GM19372 (cell line): ENCODE measurements around the gene HS6ST2.
"Not testable (repeated sequence)": the region's sequence is repeated elsewhere in the genome, so short reads cannot be mapped to it uniquely, and the experiment has no call there.

Experiments
- ATAC-seq: cut with Tn5 transposase; IDR thresholded peaks from one replicate; pipeline ENCODE4 v1.9.1; 2021; ENCODE audit warnings: mild to moderate bottlenecking, low read depth, moderate library complexity; ENCODE audit not compliant: unreplicated experiment

The HS6ST2 gene

DNA sequence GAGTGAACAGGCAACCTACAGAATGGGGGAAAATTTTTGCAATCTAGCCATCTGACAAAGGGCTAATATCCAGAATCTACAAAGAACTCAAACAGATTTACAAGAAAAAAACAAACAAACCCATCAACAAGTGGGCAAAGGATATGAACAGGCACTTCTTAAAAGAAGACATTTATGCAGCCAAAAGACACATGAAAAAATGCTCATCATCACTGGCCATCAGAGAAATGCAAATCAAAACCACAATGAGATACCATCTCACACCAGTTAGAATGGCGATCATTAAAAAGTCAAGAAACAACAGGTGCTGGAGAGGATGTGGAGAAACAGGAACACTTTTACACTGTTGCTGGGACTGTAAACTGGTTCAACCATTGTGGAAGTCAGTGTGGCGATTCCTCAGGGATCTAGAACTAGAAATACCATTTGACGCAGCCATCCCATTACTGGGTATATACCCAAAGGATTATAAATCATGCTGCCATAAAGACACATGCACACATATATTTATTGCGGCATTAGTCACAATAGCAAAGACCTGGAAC is 13.3 kb downstream of the HS6ST2 start:
- ATAC-seq = not testable (repeated sequence)

DNA sequence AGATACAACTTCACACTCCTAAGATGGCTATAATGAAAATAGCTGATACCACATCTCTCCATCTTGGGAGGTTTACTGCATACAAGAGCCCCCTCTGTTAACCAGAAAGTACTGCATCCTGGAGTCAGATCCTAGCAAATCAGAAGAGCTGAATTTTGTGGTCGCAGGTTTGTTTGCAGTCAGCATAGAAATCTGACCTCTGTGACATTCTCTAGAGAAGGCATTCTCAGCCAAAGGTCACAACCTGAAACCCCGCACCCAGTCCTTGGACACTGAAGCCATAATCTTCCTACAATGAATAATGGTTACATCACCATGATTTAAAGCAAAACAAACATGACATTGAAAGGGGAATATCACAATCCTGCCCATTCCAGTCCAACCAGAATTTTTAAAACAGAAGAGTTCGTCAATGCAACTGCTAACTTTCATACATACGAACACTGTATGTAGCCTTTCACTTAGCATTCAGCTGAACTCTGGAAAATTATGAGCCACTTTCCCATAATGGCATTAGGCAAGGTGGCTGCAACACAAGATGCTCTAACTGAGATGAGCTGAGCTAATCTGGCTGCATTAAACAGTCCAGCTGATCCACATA is 17.6 kb downstream of the HS6ST2 start:
- ATAC-seq = no peak

DNA sequence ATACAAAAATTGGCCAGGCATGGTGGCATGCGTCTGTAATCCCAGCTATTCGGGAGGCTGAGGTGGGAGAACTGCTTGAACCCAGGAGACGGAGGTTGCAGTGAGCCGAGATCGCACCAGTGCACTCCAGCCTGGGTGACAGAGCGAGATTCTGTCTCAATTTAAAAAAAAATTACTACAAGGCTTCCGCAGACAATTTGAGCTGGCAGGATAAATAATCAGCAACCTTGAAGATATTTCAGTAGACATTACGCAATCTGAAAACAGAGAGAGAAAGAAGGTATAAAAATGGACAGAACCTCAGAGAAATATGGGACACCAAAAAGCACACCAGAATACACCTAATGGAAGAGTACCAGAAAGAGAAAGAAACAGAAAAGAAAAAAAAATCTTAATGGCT is 25.3 kb downstream of the HS6ST2 start:
- ATAC-seq = no peak

DNA sequence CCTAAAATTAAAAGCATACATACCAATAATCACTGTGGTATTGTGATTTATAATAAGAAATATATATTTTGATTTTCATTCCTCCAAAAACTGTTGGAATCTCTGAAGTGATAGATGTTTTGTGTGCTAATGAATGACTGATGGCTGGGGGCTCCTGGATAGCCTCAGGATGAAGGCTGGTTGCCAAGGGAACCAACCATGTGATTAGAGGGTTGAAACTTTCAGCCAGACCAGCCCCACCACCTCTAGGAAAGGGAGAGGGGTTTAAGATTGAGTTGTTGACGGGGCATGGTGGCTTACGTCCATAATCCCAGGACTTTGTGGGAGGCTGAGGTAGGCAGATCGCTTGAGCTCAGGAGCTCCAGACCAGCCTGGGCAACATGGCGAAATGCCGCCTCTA is 34.0 kb downstream of the HS6ST2 start:
- ATAC-seq = no peak

GRCh38 chrX:132918523-132918922 is 39.9 kb downstream of the HS6ST2 start:
- no peak for ATAC-seq

DNA sequence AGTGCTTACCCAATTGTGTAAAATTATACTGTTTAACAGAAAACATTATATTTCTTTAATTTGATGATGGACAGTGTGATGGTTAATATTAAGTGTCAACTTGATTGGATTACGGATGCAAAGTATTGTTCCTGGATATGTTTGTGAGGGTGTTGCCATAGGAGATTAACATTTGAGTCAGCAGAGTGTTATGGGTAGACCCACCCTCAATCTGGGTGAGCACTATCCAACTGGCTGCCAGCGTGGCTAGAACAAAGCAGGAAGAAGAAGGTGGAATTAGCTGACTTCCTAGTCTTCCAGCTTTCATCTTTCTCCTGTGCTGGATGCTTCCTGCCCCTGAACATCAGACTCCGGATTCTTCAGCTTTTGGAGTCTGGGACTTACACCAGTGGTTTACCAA is 42.1 kb downstream of the HS6ST2 start:
- no peak for ATAC-seq

DNA sequence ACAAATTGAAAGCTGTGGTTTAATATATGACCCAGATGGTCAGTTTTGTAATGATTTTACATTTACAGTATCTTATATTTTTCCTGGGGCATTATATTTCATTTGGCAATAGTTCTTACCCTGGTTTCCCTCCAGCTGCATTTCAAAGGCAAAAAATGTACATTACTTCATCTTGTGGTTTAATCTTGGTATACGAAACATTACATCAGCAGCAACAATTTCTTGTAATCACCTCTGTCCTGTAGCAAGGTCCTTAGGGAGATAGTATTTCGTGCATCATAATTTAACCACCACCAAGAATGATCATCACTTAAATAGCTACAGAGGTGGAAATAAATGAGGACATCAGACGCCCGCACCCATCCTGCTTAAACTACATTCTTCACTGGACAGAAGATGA is 48.8 kb downstream of the HS6ST2 start:
- ATAC-seq = no peak

DNA sequence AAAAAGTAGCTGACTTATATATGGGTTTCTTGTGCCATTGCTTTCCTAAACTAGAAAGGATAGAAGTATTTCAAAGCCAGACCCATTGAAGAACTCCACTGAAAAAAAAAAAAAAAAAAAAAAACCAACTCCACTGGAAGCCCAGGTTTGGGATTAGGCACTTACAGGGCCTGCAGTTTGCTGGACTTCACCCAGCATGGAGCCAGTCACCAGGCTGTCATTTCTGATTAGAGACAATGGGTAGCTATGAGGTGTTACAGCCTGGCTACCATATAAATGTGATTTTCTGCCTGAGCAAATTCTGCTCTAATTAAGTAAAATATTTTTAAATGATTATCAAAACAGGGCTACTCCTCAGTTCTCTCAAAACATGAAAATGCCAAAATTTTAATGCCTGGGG is 49.5 kb downstream of the HS6ST2 start:
- ATAC-seq = no peak

DNA sequence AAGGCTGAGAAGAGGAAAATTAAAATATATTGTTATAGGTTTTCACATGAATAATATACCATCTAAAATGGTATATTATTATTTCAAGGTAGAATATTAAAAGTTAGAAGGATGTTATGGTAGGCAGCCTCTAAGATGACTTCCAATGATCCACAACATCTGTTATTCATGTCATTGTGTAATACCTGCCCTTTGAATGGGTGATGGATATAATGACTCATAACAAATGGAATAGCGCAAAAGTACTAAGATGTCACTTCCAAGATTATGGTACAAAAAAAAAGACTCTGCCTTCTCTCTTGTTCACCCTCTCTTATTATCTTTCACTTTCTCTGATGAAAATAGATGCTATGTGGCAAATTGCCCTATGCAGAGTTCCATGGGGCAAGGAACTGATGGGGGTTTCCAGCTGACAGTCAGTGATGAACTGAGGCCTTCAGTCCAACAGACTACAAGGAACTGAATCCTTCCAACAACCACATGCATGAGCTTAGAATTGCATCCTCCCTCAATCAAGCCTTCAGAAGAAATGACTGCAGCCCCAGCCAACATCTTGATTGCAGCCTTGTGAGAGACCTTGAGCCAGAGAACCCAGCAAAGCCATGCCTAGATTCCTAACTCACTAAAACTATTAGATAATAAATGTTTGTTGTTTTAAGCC is 57.7 kb downstream of the HS6ST2 start:
- no peak for ATAC-seq

GRCh38 chrX:132887569-132887968 is 70.9 kb downstream of the HS6ST2 start:
- ATAC-seq = no peak

DNA sequence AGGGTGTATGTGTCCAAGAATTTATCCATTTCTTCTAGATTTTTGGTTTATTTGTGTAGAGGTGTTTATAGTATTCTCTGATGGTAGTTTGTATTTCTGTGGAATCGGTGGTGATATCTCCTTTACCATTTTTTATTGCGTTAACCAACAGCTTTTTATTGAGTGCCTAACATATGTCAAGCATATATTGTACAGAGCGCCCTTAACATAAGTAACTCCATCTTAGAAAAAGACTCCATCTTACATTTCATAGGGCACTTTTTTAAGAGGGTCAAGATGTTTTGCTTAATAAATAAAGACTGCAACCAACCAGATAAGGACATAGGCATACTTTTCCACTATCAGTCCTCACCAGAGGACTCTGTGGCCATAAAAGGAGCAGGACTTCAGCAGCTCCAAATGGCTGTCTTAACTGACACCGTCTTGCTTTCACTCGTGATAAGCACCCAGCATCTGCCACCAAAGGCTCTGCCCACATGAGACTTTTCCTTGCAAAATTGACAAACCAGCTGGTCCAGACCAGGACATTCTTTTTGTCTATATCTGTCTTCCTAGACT is 75.0 kb downstream of the HS6ST2 start:
- no peak for ATAC-seq

- ATAC-seq = not testable (repeated sequence)
Measured at GRCh38 chrX:132880753-132881152, 77.7 kb downstream of the HS6ST2 start.

DNA sequence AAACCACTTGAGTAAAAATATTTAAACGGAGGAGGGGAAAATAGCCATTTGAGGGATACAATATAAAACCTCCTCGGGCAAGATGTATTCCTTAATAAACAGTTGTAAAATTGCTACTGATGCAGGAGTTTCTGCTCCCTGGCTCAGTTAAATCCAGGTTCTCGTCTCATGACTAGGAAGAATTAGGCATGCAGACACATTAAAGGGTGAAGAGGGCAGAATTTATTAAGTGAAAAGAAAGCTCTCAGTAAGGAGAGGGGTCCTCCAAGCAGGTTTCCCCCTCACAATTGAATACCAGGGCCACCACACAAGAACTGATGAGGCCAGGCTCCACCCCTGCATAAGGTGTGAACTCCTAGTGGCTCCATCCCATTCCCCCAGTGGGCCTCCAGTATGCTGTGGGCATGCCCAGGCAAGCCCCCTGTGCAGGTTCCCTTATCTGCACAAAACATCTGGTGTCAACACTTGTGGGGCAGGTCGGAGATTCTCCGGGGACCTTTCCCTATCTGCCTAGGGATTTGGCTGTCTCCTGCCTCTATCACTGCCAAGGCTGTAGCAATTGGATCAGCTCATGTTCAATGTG is 80.4 kb downstream of the HS6ST2 start:
- no peak for ATAC-seq

- no peak for ATAC-seq
Measured at GRCh38 chrX:132876523-132877338, 81.7 kb downstream of the HS6ST2 start.

- no peak for ATAC-seq
Measured at GRCh38 chrX:132875650-132876522, 82.5 kb downstream of the HS6ST2 start.

DNA sequence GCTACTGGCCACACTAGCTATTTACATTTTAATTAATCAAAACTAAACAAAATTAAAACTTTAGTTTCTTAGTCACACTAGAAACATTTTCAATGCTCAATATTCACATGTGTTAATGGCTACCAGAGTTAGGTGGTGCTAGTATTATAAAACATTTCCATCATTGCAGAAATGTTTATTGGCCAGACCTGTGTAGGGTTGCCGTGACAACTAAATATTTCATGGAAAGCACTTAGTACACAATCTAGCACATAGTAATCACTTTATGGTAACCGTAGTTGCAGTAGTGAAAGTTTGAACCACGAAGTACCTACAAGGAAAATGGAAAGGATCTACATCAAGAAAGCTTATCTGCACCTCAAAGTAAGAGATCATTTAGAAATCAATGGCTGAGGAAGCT is 95.9 kb downstream of the HS6ST2 start:
- no peak for ATAC-seq

- ATAC-seq = no peak
Measured at GRCh38 chrX:132861076-132861475, 97.4 kb downstream of the HS6ST2 start.

DNA sequence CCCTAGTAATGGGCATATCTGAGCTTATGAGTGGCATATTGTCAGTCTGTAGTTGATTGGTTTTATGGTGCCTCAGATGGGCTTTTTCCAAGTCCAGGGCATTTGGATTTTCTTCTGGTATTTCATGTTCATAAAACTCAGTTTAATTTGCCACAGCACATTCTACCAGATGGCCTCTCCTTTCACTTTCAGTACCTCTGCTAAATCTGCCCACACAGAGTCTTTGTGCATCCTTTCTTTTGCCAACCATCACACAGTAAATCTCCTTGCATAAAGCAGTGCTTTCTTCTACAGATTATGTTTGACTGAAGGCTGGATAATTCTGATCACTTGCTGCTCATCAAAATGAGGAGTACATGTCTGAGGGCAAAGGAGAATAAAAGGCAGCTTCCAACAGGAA is 98.2 kb downstream of the HS6ST2 start:
- ATAC-seq = no peak

- no peak for ATAC-seq
Measured at GRCh38 chrX:132858018-132858417, 100.4 kb downstream of the HS6ST2 start.
